B cell (primary cell): ENCODE measurements around the gene RPS29. TPM values are rescaled to one million over a fixed set of nuclear protein-coding genes. Genes with fewer than 3 reads are reported as not detected.

ENCODE experiments used
- ATAC-seq: fragments of 200-7000 bp; cut with Tn5 transposase; one replicate; pipeline ENCODE4 v1.10.0; 2021; ENCODE audit warnings: low read depth, mild to moderate bottlenecking, moderate number of reproducible peaks, moderate library complexity
- CTCF ChIA-PET: fragments of 350-600 bp; sonication (Branson Sonifier 250); formaldehyde crosslinking; loops from one replicate; lab custom pipeline; 2021; ENCODE audit warnings: antibody characterized with exemption, inconsistent platforms; lab: Charles Lee
- POLR2A ChIA-PET: fragments of 350-600 bp; sonication (Branson Sonifier 250); formaldehyde crosslinking; loops from one replicate; lab custom pipeline; 2021; ENCODE audit warnings: antibody characterized with exemption; lab: Charles Lee
- DNase-seq: peaks from one replicate; pipeline ENCODE4 v3.0.0; 2013
- H2AFZ ChIP-seq: 2 replicates; pipeline ENCODE4 v1.6.1; 2012; ENCODE audit warnings: mild to moderate bottlenecking, low read depth, low read length; ENCODE audit not compliant: insufficient read depth, poor library complexity, severe bottlenecking
- H3K27ac ChIP-seq, 2 donors: 1 replicate in 1 of 2; 2 replicates in 1 of 2; pipeline ENCODE4 v1.5.1; 2012 to 2013; ENCODE audit warnings: low read length in 2 of 2, mild to moderate bottlenecking in 2 of 2, moderate library complexity in 1 of 2
- H3K27me3 ChIP-seq, 4 experiments: fragments of 200-600 bp in 1 of 4; sonication (generic) in 1 of 4; replicated peaks in 1 of 4; 1 replicate in 2 of 4; 2 replicates in 2 of 4; pipeline versions ENCODE4 v1.6.1 to v1.7.0; 2013 to 2016; ENCODE audit warnings: low read length in 3 of 4, mild to moderate bottlenecking in 2 of 4, mixed read lengths in 1 of 4, moderate library complexity in 1 of 4; ENCODE audit not compliant: insufficient read depth in 4 of 4, control insufficient read depth in 3 of 4; ENCODE audit errors: control extremely low read depth in 1 of 4
- H3K36me3 ChIP-seq, 2 experiments: replicated peaks in 1 of 2; 1 replicate in 1 of 2; 2 replicates in 1 of 2; pipeline versions ENCODE4 v1.6.1 to v1.7.1; 2013; ENCODE audit warnings: low read length in 1 of 2; ENCODE audit not compliant: insufficient read depth in 2 of 2, control insufficient read depth in 1 of 2; ENCODE audit errors: control extremely low read depth in 1 of 2, extremely low read depth in 1 of 2
- H3K4me1 ChIP-seq, 2 donors: fragments of 200-600 bp in 1 of 2; sonication (generic) in 1 of 2; 1 replicate in 1 of 2; 2 replicates in 1 of 2; pipeline versions ENCODE4 v1.5.1 to v1.6.1; 2013 to 2017; ENCODE audit warnings: low read length in 2 of 2; ENCODE audit not compliant: control insufficient read depth in 2 of 2, insufficient read depth in 2 of 2
- H3K4me2 ChIP-seq: replicated peaks from 2 replicates; pipeline ENCODE3; 2012; ENCODE audit warnings: mild to moderate bottlenecking, low read depth, low read length; ENCODE audit not compliant: poor library complexity, severe bottlenecking
- H3K4me3 ChIP-seq, 5 experiments: fragments of 200-600 bp in 1 of 5; sonication (generic) in 1 of 5; 1 replicate in 3 of 5; 2 replicates in 2 of 5; pipeline versions ENCODE4 v1.5.1 to v1.7.0; 2011 to 2016; ENCODE audit warnings: low read length in 4 of 5, mild to moderate bottlenecking in 4 of 5, low read depth in 2 of 5, control low read depth in 1 of 5, moderate library complexity in 1 of 5; ENCODE audit not compliant: insufficient read depth in 1 of 5; ENCODE audit errors: control extremely low read depth in 1 of 5, extremely low read depth in 1 of 5
- H3K79me2 ChIP-seq: fragments of 200-600 bp; sonication (generic); one replicate; pipeline ENCODE4 v1.6.0; 2016; ENCODE audit warnings: low read length; ENCODE audit not compliant: control insufficient read depth, insufficient read depth
- H3K9ac ChIP-seq: fragments of 200-600 bp; sonication (generic); 2 replicates; pipeline ENCODE4 v1.6.1; 2017; ENCODE audit warnings: mild to moderate bottlenecking, low read length, moderate library complexity
- H3K9me3 ChIP-seq, 3 donors: one replicate each; pipeline versions ENCODE4 v1.6.1 to v1.7.1; 2013; ENCODE audit warnings: low read length in 2 of 3; ENCODE audit not compliant: control insufficient read depth in 2 of 3, insufficient read depth in 1 of 3; ENCODE audit errors: control extremely low read depth in 1 of 3
- H4K20me1 ChIP-seq: 2 replicates; pipeline ENCODE4 v1.6.0; 2012; ENCODE audit warnings: mild to moderate bottlenecking, low read length; ENCODE audit not compliant: insufficient read depth, control insufficient read depth, poor library complexity, severe bottlenecking
- H3K27ac Mint-ChIP-seq: one replicate; pipeline ENCODE4 v1.8.0; 2021; ENCODE audit warnings: mixed read lengths
- H3K27me3 Mint-ChIP-seq: one replicate; pipeline ENCODE4 v1.8.0; 2021; ENCODE audit warnings: mixed read lengths
- H3K4me1 Mint-ChIP-seq: one replicate; pipeline ENCODE4 v1.8.0; 2021; ENCODE audit warnings: mixed read lengths
- H3K4me3 Mint-ChIP-seq: one replicate; pipeline ENCODE4 v1.8.0; 2021; ENCODE audit warnings: mixed read lengths
- H3K9me3 Mint-ChIP-seq: one replicate; pipeline ENCODE4 v1.8.0; 2022; ENCODE audit warnings: mixed read lengths; ENCODE audit not compliant: insufficient read depth
- EZH2 ChIP-seq: IDR thresholded peaks from 2 replicates; pipeline ENCODE4 v1.6.1; 2012; ENCODE audit warnings: borderline replicate concordance, low read depth, mild to moderate bottlenecking, moderate library complexity, low read length; ENCODE audit not compliant: insufficient read depth, poor library complexity, severe bottlenecking
- WGBS: methylation state at CpG from one replicate; pipeline ENCODE4 v1.1.5; 2013; ENCODE audit warnings: missing lambda C conversion rate; ENCODE audit not compliant: insufficient coverage; 5-methylcytosine and 5-hydroxymethylcytosine counted together
- intact Hi-C: fragments of 100-400 bp; cut with micrococcal nuclease; formaldehyde crosslinking; loops from one replicate; pipeline ENCODE4 v1.10.0; 2022
- polyA plus RNA-seq: library from polyadenylated mRNA; depleted of rRNA; stranded (reverse); fragments of >200 nt; gene quantifications from 2 replicates; pipeline ENCODE4 v1.2.3, GENCODE V29; 2012
- total RNA-seq, 2 donors: library from RNA; stranded (reverse); fragments of 120-200 nt in 1 of 2; gene quantifications; 1 replicate in 1 of 2; 2 replicates in 1 of 2; pipeline versions ENCODE4 v1.2.3 to v1.2.4, GENCODE V29; 2013 to 2022
- TF ChIP-seq, protein P1 (sequence below): fragments of 200-600 bp; IDR thresholded peaks from one replicate; pipeline ENCODE4 v1.8.0; 2022; ENCODE audit warnings: antibody characterized with exemption, mild to moderate bottlenecking

The RPS29 gene
- total and polyA plus RNA-seq, 2 donors (not counting 1 experiment from before 2014, with no cell fraction given): 2,873 to 29,966 TPM

DNA sequence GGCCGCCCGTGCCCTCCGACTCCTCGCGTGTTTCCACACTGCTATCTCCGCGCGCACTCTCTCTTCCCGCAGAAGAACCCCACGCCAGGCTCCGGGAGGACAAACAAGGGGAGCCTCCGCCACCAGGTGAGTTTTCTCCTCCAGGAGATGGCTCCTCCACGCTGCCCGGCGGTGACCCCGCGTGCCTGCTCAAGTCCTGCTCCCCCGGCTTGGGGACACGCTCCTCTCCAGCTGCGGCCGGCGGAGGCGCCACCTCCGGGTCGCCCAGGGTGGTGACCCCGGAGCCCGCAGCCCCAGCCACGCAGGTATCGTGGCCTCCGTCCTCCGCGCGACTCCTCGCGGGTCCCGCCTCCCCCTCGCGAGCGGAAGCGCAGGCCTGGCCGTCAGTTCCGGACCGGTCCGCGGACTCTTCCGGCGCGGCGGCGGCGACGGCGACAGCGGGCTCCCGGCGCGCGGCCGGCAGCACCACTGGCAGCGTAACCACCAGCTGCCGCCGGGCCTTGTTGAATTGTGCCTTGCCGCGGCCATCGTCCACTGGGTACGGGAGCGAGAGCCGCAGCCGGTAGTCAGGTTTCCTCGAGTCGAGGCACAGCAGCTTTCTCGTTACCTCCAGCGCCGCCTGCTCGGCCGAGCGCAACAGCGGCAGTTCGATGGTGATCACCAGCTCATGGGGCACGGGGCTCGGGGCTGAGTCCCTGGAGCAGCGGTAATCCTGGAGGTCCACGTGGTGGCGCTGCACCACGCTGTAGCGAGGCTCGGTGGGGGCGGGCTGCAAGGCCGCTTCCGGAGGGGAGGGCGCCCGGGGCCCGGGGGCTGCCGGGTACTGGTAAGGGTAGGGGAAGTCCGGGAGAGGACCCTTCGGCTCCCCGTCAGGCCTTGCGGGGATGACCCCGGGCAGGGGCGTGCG, 47.7 kb upstream of the RPS29 start:
- Histone ChIP-seq H3K4me2 (peak overlapping the region; percentile 89), H3K4me3 (peak overlapping the region; percentile 80 to 98 (median 91)), H3K4me1 (peaks cover 20 to 26% of the 10 kb centered on the region in 2 donors), H3K79me2 (peaks cover 77% of the 10 kb centered on the region), H3K27ac (peak overlapping the region; percentile 97 to 98), H3K9me3 (no peaks in the 10 kb centered on the region), H2AFZ (peak overlapping the region; percentile 80), H4K20me1 (peaks cover 15% of the 10 kb centered on the region), H3K27me3 (no peaks in the 10 kb centered on the region), H3K36me3 (peaks cover 0 to 11% of the 10 kb centered on the region in 2 experiments), H3K9ac (peak overlapping the region; percentile 92)
- ChIA-PET CTCF (interaction anchor here (0.6 to 5.3 kb wide), 30 partner anchors 11 to 672 kb away, joined by 3 to 93 read pairs (median 4); partner anchors contain the start of genes KLHDC1, KLHDC2, LRR1 and MGAT2), POLR2A (interaction anchor here (1.1 to 5.3 kb wide), 9 partner anchors 9 to 229 kb away, joined by 4 to 88 read pairs (median 14); partner anchors contain the start of genes KLHDC2, LRR1, MGAT2 and RPL36AL)
- TF ChIP-seq, protein P1, sequence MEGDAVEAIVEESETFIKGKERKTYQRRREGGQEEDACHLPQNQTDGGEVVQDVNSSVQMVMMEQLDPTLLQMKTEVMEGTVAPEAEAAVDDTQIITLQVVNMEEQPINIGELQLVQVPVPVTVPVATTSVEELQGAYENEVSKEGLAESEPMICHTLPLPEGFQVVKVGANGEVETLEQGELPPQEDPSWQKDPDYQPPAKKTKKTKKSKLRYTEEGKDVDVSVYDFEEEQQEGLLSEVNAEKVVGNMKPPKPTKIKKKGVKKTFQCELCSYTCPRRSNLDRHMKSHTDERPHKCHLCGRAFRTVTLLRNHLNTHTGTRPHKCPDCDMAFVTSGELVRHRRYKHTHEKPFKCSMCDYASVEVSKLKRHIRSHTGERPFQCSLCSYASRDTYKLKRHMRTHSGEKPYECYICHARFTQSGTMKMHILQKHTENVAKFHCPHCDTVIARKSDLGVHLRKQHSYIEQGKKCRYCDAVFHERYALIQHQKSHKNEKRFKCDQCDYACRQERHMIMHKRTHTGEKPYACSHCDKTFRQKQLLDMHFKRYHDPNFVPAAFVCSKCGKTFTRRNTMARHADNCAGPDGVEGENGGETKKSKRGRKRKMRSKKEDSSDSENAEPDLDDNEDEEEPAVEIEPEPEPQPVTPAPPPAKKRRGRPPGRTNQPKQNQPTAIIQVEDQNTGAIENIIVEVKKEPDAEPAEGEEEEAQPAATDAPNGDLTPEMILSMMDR: peak; percentile 85
- no peak for TF ChIP-seq EZH2
- WGBS: under 1% methylated on average over 101 of the region's 101 CpGs
- H3K27ac Mint-ChIP-seq: peak overlapping the region; percentile 97
- DNase-seq: peak; percentile 97
- intact Hi-C loops: loop anchor here (1.0 to 2.0 kb wide), 11 partner anchors 14 to 1196 kb away; partner anchors contain the start of genes KLHDC1, KLHDC2, LRR1 and MAP4K5
- peak; percentile 80 for ATAC-seq
- H3K9me3 Mint-ChIP-seq: no peaks in the 10 kb centered on the region
- H3K4me1 Mint-ChIP-seq: peaks cover 47% of the 10 kb centered on the region
- no peaks in the 10 kb centered on the region for H3K27me3 Mint-ChIP-seq
- H3K4me3 Mint-ChIP-seq: peak overlapping the region; percentile 96
